ENCODE data around the gene ANAPC16. TPM values are rescaled to one million over a fixed set of nuclear protein-coding genes. Genes with fewer than 3 reads are reported as not detected.

ANAPC16 gene
- polyA plus RNA-seq, 2 of the 4 experiments (the other 2 are of a cell fraction): 75.1 to 165 TPM

- TF ChIP-seq HOXB5 (CRISPR knock-in tag; IDR thresholded peaks at IDR 0.05) (0 out of 2 replicates have a peak, but pooled peaks have one; percentile 40), MAFK (IDR thresholded peaks at IDR 0.05; ENCODE audit: partially characterized antibody) (no peak)
- Histone ChIP-seq H3K27ac (peak overlapping the region; percentile 93 to 98), H3K4me1 (peaks cover 81% of the 10 kb centered on the region), H3K4me3 (no peak overlapping the region), H3K4me2 (peak overlapping the region; percentile 78), H3K9me3 (no peaks in the 10 kb centered on the region)
- FAIRE-seq (no peak), DNase-seq (ENCODE audit: low read depth in 1 of 2, low spot score in 1 of 2) (no peak), ATAC-seq (peak; percentile 18 to 26; a peak in 4 of 6 replicates)
- ChIA-PET CTCF (interaction anchor here (1.0 to 1.9 kb wide), 3 partner anchors 70 to 122 kb away, joined by 3 to 6 read pairs (median 4); no protein-coding TSS in a partner anchor), POLR2A (interaction anchor here (0.6 to 1.6 kb wide), 4 partner anchors 35 to 103 kb away, joined by 4 to 14 read pairs (median 6); partner anchors contain the start of genes ANAPC16, ASCC1 and DDIT4)
- WGBS (ENCODE audit: missing lambda C conversion rate): 9% methylated on average over 4 of the region's 4 CpGs
These were observed 45.1 kb upstream of the ANAPC16 start for GRCh38 chr10:72170733-72171132.

- Histone ChIP-seq H3K4me3 (no peak overlapping the region), H3K4me2 (peak overlapping the region; percentile 78), H3K27ac (peak overlapping the region; percentile 93 to 98), H3K4me1 (peaks cover 81% of the 10 kb centered on the region), H3K9me3 (no peaks in the 10 kb centered on the region)
- DNase-seq (ENCODE audit: low read depth in 1 of 2, low spot score in 1 of 2) (peak; percentile 69 to 97), FAIRE-seq (peak; percentile 100), ATAC-seq (peak; percentile 84 to 91)
- ChIA-PET CTCF (interaction anchor here (1.0 to 1.9 kb wide), 3 partner anchors 71 to 122 kb away, joined by 3 to 6 read pairs (median 4); no protein-coding TSS in a partner anchor), POLR2A (interaction anchor here (0.6 to 1.6 kb wide), 5 partner anchors 35 to 148 kb away, joined by 4 to 14 read pairs (median 5); partner anchors contain the start of genes ANAPC16, ASCC1 and DDIT4)
- 6% methylated on average over 7 of the region's 7 CpGs for WGBS (ENCODE audit: missing lambda C conversion rate)
- TF ChIP-seq NFE2L2 (conservative IDR thresholded peaks at IDR 0.05; ENCODE audit: low read length): peak; percentile 29; the same call in 1 of the 2 replicates
- 0 out of 3 replicates have a peak, but pooled peaks have one; percentile 62 for TF ChIP-seq BCL3 (IDR thresholded peaks at IDR 0.05)
- no peak for TF ChIP-seq ZSCAN20 (CRISPR knock-in tag; IDR thresholded peaks at IDR 0.05)
- TF ChIP-seq CTCF (IDR thresholded peaks at IDR 0.05): no peak
- no peak for TF ChIP-seq HOXB5 (CRISPR knock-in tag; IDR thresholded peaks at IDR 0.05)
- TF ChIP-seq POLR2A (IDR thresholded peaks at IDR 0.05; ENCODE audit: low read length): no peak
- TF ChIP-seq FOSL2 (IDR thresholded peaks at IDR 0.05): no peak; the same call in 1 of the 2 replicates
- TF ChIP-seq FOSL2 (CRISPR knock-in tag; IDR thresholded peaks at IDR 0.05): peak; percentile 93
- TF ChIP-seq MAZ (IDR thresholded peaks at IDR 0.05; ENCODE audit: borderline replicate concordance, low read depth, low read length): no peak
- no peak for TF ChIP-seq ATOH8 (CRISPR knock-in tag; IDR thresholded peaks at IDR 0.05; ENCODE audit: low read depth)
- TF ChIP-seq ELK1 (IDR thresholded peaks at IDR 0.05; ENCODE audit: low read depth, low read length): no peak
- TF ChIP-seq RAD21 (conservative IDR thresholded peaks at IDR 0.05 in 1 of 2, IDR thresholded peaks at IDR 0.05 in 1 of 2): peak; percentile 32 to 40; a peak in 4 of 5 replicates
- no peak for TF ChIP-seq EHF (CRISPR knock-in tag; IDR thresholded peaks at IDR 0.05)
- TF ChIP-seq CBX2 (IDR thresholded peaks at IDR 0.05; ENCODE audit: borderline replicate concordance, low read depth): no peak
- TF ChIP-seq FOXS1 (CRISPR knock-in tag; IDR thresholded peaks at IDR 0.05): no peak
- no peak for TF ChIP-seq HEYL (CRISPR knock-in tag; IDR thresholded peaks at IDR 0.05)
- no peak for TF ChIP-seq ZNF302 (CRISPR knock-in tag; IDR thresholded peaks at IDR 0.05)
- no peak for TF ChIP-seq EHMT2 (IDR thresholded peaks at IDR 0.05; ENCODE audit: low read depth)
- peak; percentile 64 for TF ChIP-seq MAX (IDR thresholded peaks at IDR 0.05)
- no peak for TF ChIP-seq RNF2 (IDR thresholded peaks at IDR 0.05; ENCODE audit: borderline replicate concordance, low read depth)
- TF ChIP-seq JUN (IDR thresholded peaks at IDR 0.05): peak; percentile 66 to 67
- no peak for TF ChIP-seq HOXA7 (CRISPR knock-in tag; IDR thresholded peaks at IDR 0.05)
- TF ChIP-seq E2F6 (IDR thresholded peaks at IDR 0.05; ENCODE audit: borderline replicate concordance, low read depth): no peak
- TF ChIP-seq KDM5A (IDR thresholded peaks at IDR 0.05): no peak
- TF ChIP-seq PBX3 (IDR thresholded peaks at IDR 0.05): peak; percentile 54; the same call in 1 of the 2 replicates
- peak; percentile 69 to 81; a peak in 3 of 5 replicates for TF ChIP-seq EP300 (IDR thresholded peaks at IDR 0.05)
- TF ChIP-seq CEBPB (IDR thresholded peaks at IDR 0.05): peak in 1 of 2 experiments; percentile 61; a peak in 1 of 4 replicates
- no peak for TF ChIP-seq MYC (IDR thresholded peaks at IDR 0.05; ENCODE audit: borderline replicate concordance, low read length)
- no peak for TF ChIP-seq NPAS2 (CRISPR knock-in tag; IDR thresholded peaks at IDR 0.05; ENCODE audit: borderline replicate concordance)
- TF ChIP-seq ZC3H11A (IDR thresholded peaks at IDR 0.05): no peak
These were observed 44.6 kb upstream of the ANAPC16 start for GRCh38 chr10:72171175-72171630.

Measured in A549 (cell line).